WTC11 (cell line): ENCODE results near the gene CENPB. TPM values are rescaled to one million over a fixed set of nuclear protein-coding genes. Genes with fewer than 3 reads are reported as not detected.
"Not testable (repeated sequence)": the region's sequence is repeated elsewhere in the genome, so short reads cannot be mapped to it uniquely, and the experiment has no call there.

Source experiments
- ATAC-seq: fragments of 200-7000 bp; cut with Tn5 transposase; 2 replicates; pipeline ENCODE4 v1.10.0; 2021; ENCODE audit warnings: mild to moderate bottlenecking, moderate library complexity
- CTCF ChIA-PET: fragments of 300-600 bp; sonication (Branson Sonifier 250); formaldehyde crosslinking; loops from one replicate; lab custom pipeline; 2021; ENCODE audit warnings: antibody characterized with exemption; lab: Charles Lee
- POLR2A ChIA-PET: fragments of 350-600 bp; sonication (Branson Sonifier 250); formaldehyde crosslinking; loops from one replicate; lab custom pipeline; 2021; ENCODE audit warnings: antibody characterized with exemption; lab: Charles Lee
- DNase-seq: peaks from one replicate; pipeline ENCODE4 v3.0.0; 2021; ENCODE audit warnings: low spot score
- H3K27ac Mint-ChIP-seq: 2 replicates; pipeline ENCODE4 v1.8.0; 2021; ENCODE audit warnings: mixed read lengths
- H3K27me3 Mint-ChIP-seq: 2 replicates; pipeline ENCODE4 v1.8.0; 2021; ENCODE audit warnings: low read depth, mild to moderate bottlenecking, moderate library complexity, mixed read lengths
- H3K36me3 Mint-ChIP-seq: 2 replicates; pipeline ENCODE4 v1.8.0; 2021; ENCODE audit warnings: mixed read lengths
- H3K4me1 Mint-ChIP-seq: 2 replicates; pipeline ENCODE4 v1.8.0; 2022; ENCODE audit warnings: mixed read lengths
- H3K4me3 Mint-ChIP-seq: 2 replicates; pipeline ENCODE4 v1.8.0; 2021; ENCODE audit warnings: mild to moderate bottlenecking, moderate library complexity, mixed read lengths
- H3K9me3 Mint-ChIP-seq: 2 replicates; pipeline ENCODE4 v1.8.0; 2021; ENCODE audit warnings: mixed read lengths
- ATF6 ChIP-seq: sonication (generic); formaldehyde crosslinking; IDR thresholded peaks from 2 replicates; pipeline ENCODE4 v1.8.1; 2023; ENCODE audit warnings: mild to moderate bottlenecking, missing genetic modification reagents
- ERG ChIP-seq: fragments of 250-450 bp; sonication (Bioruptor Pico); IDR thresholded peaks from 2 replicates; pipeline ENCODE4 v1.8.0; 2021; ENCODE audit warnings: mild to moderate bottlenecking
- JAZF1 ChIP-seq: fragments of 250-450 bp; sonication (Bioruptor Pico); IDR thresholded peaks from 2 replicates; pipeline ENCODE4 v1.9.0; 2021; ENCODE audit warnings: moderate library complexity, mild to moderate bottlenecking, inconsistent platforms
- KAT7 ChIP-seq: sonication (generic); formaldehyde crosslinking; IDR thresholded peaks from 2 replicates; pipeline ENCODE4 v1.8.1; 2023; ENCODE audit warnings: missing genetic modification reagents, mild to moderate bottlenecking, borderline replicate concordance
- MXD4 ChIP-seq: fragments of 250-450 bp; sonication (Bioruptor Pico); IDR thresholded peaks from 2 replicates; pipeline ENCODE4 v1.8.0; 2021; ENCODE audit warnings: mild to moderate bottlenecking, moderate library complexity, borderline replicate concordance
- PREB ChIP-seq: sonication (generic); formaldehyde crosslinking; IDR thresholded peaks from 2 replicates; pipeline ENCODE4 v1.8.1; 2022; ENCODE audit warnings: mild to moderate bottlenecking, missing genetic modification reagents, moderate library complexity, borderline replicate concordance
- TEAD1 ChIP-seq: sonication (generic); formaldehyde crosslinking; IDR thresholded peaks from 2 replicates; pipeline ENCODE4 v1.8.0; 2022; ENCODE audit warnings: mild to moderate bottlenecking, missing genetic modification reagents
- ZBTB21 ChIP-seq: sonication (generic); formaldehyde crosslinking; IDR thresholded peaks from 2 replicates; pipeline ENCODE4 v1.8.1; 2023; ENCODE audit warnings: mild to moderate bottlenecking, missing genetic modification reagents, borderline replicate concordance
- ZNF416 ChIP-seq: fragments of 250-450 bp; sonication (Bioruptor Pico); IDR thresholded peaks from 2 replicates; pipeline ENCODE4 v1.9.0; 2021; ENCODE audit warnings: mild to moderate bottlenecking, inconsistent platforms
- total RNA-seq: library from RNA; stranded (reverse); gene quantifications from 3 replicates; pipeline ENCODE4 v1.2.3, GENCODE V29; 2021
- TF ChIP-seq, protein P1 (sequence below): sonication (generic); formaldehyde crosslinking; IDR thresholded peaks from 2 replicates; pipeline ENCODE4 v1.8.1; 2023; ENCODE audit warnings: mild to moderate bottlenecking, missing genetic modification reagents
- TF ChIP-seq, protein P2 (sequence below): fragments of 250-450 bp; sonication (Bioruptor Pico); IDR thresholded peaks from 2 replicates; pipeline ENCODE4 v1.9.0; 2021; ENCODE audit warnings: mild to moderate bottlenecking

The CENPB gene
- total RNA-seq, 1 experiment from 2014 or later: 58.7 TPM

GRCh38 chr20:3786665-3787323, at the start of gene CENPB (continued):
- no peak for TF ChIP-seq MXD4 (CRISPR knock-in tag)
- TF ChIP-seq, all 79 proteins: peak for 3

GRCh38 chr20:3836132-3836531, 49.6 kb upstream of the CENPB start:
- Mint-ChIP-seq H3K9me3 (no peaks in the 10 kb centered on the region), H3K27ac (no peak overlapping the region)
- ChIA-PET POLR2A (no interaction called here), CTCF (interaction anchor here (1.0 kb wide), 1 partner anchor 19 kb away, joined by 6 read pairs; no protein-coding TSS in a partner anchor)
- no peak for DNase-seq
- TF ChIP-seq ERG (CRISPR knock-in tag): no peak
- TF ChIP-seq, all 79 proteins: peak for 0
- Mint-ChIP-seq H3K4me3 (no peak overlapping the region), H3K4me1 (peaks cover 3% of the 10 kb centered on the region; the same call in 1 of the 2 replicates), H3K36me3 (no peaks in the 10 kb centered on the region), H3K27me3 (no peaks in the 10 kb centered on the region)
- no peak for ATAC-seq

DNA sequence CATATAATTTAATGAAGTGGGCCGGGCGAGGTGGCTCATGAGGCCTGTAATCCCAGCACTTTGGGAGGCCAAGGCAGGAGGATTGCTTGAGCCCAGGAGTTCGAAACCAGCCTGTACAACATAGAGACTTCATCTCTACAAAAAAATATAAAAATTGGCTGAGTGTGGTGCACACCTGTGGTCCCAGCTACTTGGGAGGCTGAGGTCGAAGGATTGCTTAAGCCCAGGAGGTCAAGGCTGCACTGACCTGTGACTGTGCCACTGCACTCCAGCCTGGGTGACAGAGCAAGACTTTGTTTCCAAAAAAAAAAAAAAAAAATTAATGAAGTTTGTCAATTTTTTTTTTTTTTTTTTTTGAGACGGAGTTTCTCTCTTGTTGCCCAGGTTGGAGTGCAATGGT, 43.4 kb upstream of the CENPB start:
- not testable (repeated sequence) for ATAC-seq, H3K9me3 Mint-ChIP-seq, H3K4me3 Mint-ChIP-seq, H3K4me1 Mint-ChIP-seq, H3K27me3 Mint-ChIP-seq, DNase-seq, H3K36me3 Mint-ChIP-seq, H3K27ac Mint-ChIP-seq
- POLR2A ChIA-PET: interaction anchor here (0.7 kb wide), 1 partner anchor 16 kb away, joined by 6 read pairs; no protein-coding TSS in a partner anchor
- CTCF ChIA-PET: interaction anchor here (0.7 kb wide), 2 partner anchors 25 to 44 kb away, joined by 4 to 6 read pairs; partner anchors contain the start of gene CENPB

DNA sequence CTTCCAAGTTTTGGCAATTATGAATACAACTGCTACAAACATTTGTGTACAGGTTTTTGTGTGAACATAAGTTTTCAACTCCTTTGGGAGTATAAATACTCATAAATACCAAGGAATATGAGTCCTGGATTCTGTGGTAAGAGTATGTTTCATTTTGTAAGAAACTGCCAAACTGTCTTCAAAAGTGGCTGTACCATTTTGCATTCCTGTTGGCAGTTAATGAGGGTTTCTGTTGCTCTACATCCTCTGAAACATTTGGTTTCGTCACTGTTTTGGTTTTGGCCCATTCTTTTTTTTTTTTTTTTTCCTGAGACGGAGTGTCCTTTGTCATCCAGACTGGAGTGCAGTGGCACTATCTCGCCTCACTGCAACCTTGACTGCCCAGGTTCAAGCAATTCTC, 42.3 kb upstream of the CENPB start:
- Mint-ChIP-seq H3K9me3 (no peaks in the 10 kb centered on the region), H3K4me1 (no peaks in the 10 kb centered on the region), H3K4me3 (no peak overlapping the region), H3K27ac (no peak overlapping the region), H3K36me3 (no peaks in the 10 kb centered on the region), H3K27me3 (no peaks in the 10 kb centered on the region)
- no peak for DNase-seq
- TF ChIP-seq ZBTB21 (CRISPR knock-in tag): no peak
- TF ChIP-seq KAT7 (CRISPR knock-in tag): no peak
- no peak for TF ChIP-seq ZNF416 (CRISPR knock-in tag)
- TF ChIP-seq, protein P1, sequence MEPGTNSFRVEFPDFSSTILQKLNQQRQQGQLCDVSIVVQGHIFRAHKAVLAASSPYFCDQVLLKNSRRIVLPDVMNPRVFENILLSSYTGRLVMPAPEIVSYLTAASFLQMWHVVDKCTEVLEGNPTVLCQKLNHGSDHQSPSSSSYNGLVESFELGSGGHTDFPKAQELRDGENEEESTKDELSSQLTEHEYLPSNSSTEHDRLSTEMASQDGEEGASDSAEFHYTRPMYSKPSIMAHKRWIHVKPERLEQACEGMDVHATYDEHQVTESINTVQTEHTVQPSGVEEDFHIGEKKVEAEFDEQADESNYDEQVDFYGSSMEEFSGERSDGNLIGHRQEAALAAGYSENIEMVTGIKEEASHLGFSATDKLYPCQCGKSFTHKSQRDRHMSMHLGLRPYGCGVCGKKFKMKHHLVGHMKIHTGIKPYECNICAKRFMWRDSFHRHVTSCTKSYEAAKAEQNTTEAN: no peak
- TF ChIP-seq MXD4 (CRISPR knock-in tag): no peak
- TF ChIP-seq TEAD1 (CRISPR knock-in tag): no peak
- no peak for TF ChIP-seq ATF6 (CRISPR knock-in tag)
- no peak for TF ChIP-seq PREB (CRISPR knock-in tag)
- TF ChIP-seq, protein P2, sequence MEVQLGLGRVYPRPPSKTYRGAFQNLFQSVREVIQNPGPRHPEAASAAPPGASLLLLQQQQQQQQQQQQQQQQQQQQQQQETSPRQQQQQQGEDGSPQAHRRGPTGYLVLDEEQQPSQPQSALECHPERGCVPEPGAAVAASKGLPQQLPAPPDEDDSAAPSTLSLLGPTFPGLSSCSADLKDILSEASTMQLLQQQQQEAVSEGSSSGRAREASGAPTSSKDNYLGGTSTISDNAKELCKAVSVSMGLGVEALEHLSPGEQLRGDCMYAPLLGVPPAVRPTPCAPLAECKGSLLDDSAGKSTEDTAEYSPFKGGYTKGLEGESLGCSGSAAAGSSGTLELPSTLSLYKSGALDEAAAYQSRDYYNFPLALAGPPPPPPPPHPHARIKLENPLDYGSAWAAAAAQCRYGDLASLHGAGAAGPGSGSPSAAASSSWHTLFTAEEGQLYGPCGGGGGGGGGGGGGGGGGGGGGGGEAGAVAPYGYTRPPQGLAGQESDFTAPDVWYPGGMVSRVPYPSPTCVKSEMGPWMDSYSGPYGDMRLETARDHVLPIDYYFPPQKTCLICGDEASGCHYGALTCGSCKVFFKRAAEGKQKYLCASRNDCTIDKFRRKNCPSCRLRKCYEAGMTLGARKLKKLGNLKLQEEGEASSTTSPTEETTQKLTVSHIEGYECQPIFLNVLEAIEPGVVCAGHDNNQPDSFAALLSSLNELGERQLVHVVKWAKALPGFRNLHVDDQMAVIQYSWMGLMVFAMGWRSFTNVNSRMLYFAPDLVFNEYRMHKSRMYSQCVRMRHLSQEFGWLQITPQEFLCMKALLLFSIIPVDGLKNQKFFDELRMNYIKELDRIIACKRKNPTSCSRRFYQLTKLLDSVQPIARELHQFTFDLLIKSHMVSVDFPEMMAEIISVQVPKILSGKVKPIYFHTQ (CRISPR knock-in tag): no peak
- TF ChIP-seq JAZF1: no peak
- ChIA-PET POLR2A (no interaction called here), CTCF (interaction anchor here (0.6 to 0.8 kb wide), 2 partner anchors 9 to 10 kb away, joined by 3 read pairs; partner anchors contain the start of gene AP5S1)
- no peak for ATAC-seq
